ENCODE measurements around the gene ATXN7L1. TPM values are rescaled to one million over a fixed set of nuclear protein-coding genes. Genes with fewer than 3 reads are reported as not detected.

ATXN7L1 gene
- total and polyA plus RNA-seq, 2 of the 4 experiments (the other 2 are of a cell fraction), result 3.5 to 4.3 TPM

DNA sequence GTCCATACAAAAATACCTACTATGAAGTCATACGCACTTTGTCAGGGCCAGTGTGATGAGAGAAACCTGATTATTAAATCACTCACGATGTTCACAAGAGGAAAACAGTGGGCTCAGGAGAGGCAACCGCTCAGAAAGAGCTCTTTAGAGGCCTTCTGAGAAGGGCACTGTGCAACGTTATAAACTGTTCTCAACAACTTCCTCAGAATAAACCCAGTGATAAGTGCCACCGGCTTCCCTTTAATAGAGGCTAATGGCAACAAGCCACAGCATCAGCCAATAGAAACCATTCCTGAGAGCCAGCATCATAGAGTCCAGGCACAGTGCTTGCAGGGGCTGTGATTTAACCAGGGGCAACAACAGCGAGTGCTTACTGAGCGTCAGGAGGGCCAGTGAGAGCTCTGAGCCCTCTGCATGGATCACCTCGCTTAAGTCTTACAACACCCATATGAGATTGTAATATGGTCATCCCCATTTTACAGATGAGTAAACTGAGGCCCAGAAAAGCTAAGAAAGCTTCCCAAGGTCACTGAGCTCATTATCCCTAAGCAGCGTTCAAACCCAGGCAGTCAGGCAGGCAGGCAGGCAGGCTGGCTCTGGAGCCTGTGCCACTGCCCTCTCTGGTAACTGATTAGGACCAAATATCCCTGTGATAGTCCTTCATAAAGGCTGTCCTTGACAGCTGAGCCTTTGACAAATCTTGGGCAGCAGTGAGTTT, 30.9 kb upstream of the ATXN7L1 start:
- DNase-seq, result no peak
- Histone ChIP-seq H3K56ac (ENCODE audit: extremely low read depth, insufficient read depth, low read length) (no peak overlapping the region), H3K9me3 (ENCODE audit: control insufficient read depth, insufficient read depth, low read length) (peaks cover 4% of the 10 kb centered on the region; the same call in 1 of the 2 replicates), H2AK5ac (ENCODE audit: low read depth, low read length) (no peak overlapping the region), H3K4me1 (ENCODE audit: control insufficient read depth, insufficient read depth, low read length) (peaks cover 2% of the 10 kb centered on the region; the same call in 1 of the 2 replicates), H2BK5ac (ENCODE audit: low read depth, low read length, poor library complexity, severe bottlenecking) (no peak overlapping the region), H4K20me1 (ENCODE audit: insufficient read depth, low read length) (no peaks in the 10 kb centered on the region; the same call in 1 of the 2 replicates), H3K36me3 (ENCODE audit: control insufficient read depth, insufficient read depth, low read length) (peaks cover 4% of the 10 kb centered on the region; the same call in 1 of the 2 replicates), H2BK15ac (ENCODE audit: low read depth, low read length) (no peak overlapping the region), H3K18ac (ENCODE audit: low read depth, low read length) (no peak overlapping the region), H3K27ac (ENCODE audit: insufficient read depth, low read length) (no peak overlapping the region), H3K9ac (ENCODE audit: low read depth, low read length) (no peak overlapping the region), H4K8ac (ENCODE audit: low read depth in 2 of 2, low read length in 2 of 2) (no peak overlapping the region), H3K9me1 (ENCODE audit: insufficient read depth, low read length) (0 out of 2 replicates have a peak, but pooled peaks cover 3% of the 10 kb centered on the region), H2BK20ac (ENCODE audit: low read depth, low read length) (no peak overlapping the region), H3K23ac (ENCODE audit: low read depth, low read length) (no peak overlapping the region), H2AK9ac (replicated peaks; ENCODE audit: low read depth, low read length, poor library complexity) (peak overlapping the region; percentile 58), H4K5ac (ENCODE audit: low read depth, low read length) (no peak overlapping the region), H3K27me3 (ENCODE audit: control insufficient read depth, insufficient read depth, low read length) (no peaks in the 10 kb centered on the region), H3K4me2 (ENCODE audit: low read depth, low read length) (no peak overlapping the region), H3K4ac (ENCODE audit: low read depth, low read length) (no peak overlapping the region), H3K4me3 (ENCODE audit: insufficient read depth, low read depth, low read length) (no peak overlapping the region), H2BK120ac (ENCODE audit: low read depth, low read length) (no peak overlapping the region), H2AFZ (replicated peaks; ENCODE audit: low read length, poor library complexity) (peak overlapping the region; percentile 27), H3K14ac (replicated peaks; ENCODE audit: low read depth, low read length) (no peak overlapping the region), H4K91ac (ENCODE audit: insufficient read depth, low read depth, low read length) (no peak overlapping the region), H3K79me1 (ENCODE audit: low read depth in 1 of 2, low read length in 2 of 2) (no peaks in the 10 kb centered on the region; a peak in 1 of 4 replicates)
- dilution Hi-C loops (cut with HindIII; ENCODE audit: low sequenced_read_pairs, unreplicated experiment) (no loop called here), intact Hi-C loops (cut with micrococcal nuclease) (no loop called here), in situ Hi-C loops (cut with MboI; ENCODE audit: low sequenced_read_pairs) (no loop called here)
- 100% methylated on average over 1 of the region's 9 CpGs; no CpG with 5 or more reads in 1 of the 2 experiments for WGBS, 2 experiments (ENCODE audit: extremely low coverage in 2 of 2, insufficient read length in 1 of 2)
- POLR2A ChIA-PET (ENCODE audit: unreplicated experiment), result no interaction called here
- BruUV-seq (replicated peaks), result no TSS peak
- CTCF ChIA-PET, result no interaction called here
- no peak for ATAC-seq (ENCODE audit: low read depth)
- TF ChIP-seq SMC3 (IDR thresholded peaks at IDR 0.05; ENCODE audit: low read depth, low read length) (no peak), RAD21 (IDR thresholded peaks at IDR 0.05; ENCODE audit: low read length) (no peak), RCOR1 (IDR thresholded peaks at IDR 0.05; ENCODE audit: insufficient replicate concordance, low read length) (no peak), BHLHE40 (IDR thresholded peaks at IDR 0.05; ENCODE audit: low read depth, low read length) (no peak), MAFK (IDR thresholded peaks at IDR 0.05; ENCODE audit: low read depth, low read length) (no peak), CEBPB (IDR thresholded peaks at IDR 0.05; ENCODE audit: low read depth, low read length) (no peak), POLR2A (IDR thresholded peaks at IDR 0.05; ENCODE audit: low read depth, low read length) (no peak), NFE2L2 (IDR thresholded peaks at IDR 0.05; ENCODE audit: low read depth, low read length) (no peak), CHD1 (IDR thresholded peaks at IDR 0.05; ENCODE audit: low read depth, low read length) (no peak), MAZ (IDR thresholded peaks at IDR 0.05; ENCODE audit: borderline replicate concordance, low read depth, low read length) (no peak), RFX5 (IDR thresholded peaks at IDR 0.05; ENCODE audit: low read depth, low read length) (no peak), FOS (IDR thresholded peaks at IDR 0.05; ENCODE audit: low read depth, low read length) (no peak), MXI1 (IDR thresholded peaks at IDR 0.05; ENCODE audit: borderline replicate concordance, low read depth, low read length) (no peak)
- TF ChIP-seq, protein P1, sequence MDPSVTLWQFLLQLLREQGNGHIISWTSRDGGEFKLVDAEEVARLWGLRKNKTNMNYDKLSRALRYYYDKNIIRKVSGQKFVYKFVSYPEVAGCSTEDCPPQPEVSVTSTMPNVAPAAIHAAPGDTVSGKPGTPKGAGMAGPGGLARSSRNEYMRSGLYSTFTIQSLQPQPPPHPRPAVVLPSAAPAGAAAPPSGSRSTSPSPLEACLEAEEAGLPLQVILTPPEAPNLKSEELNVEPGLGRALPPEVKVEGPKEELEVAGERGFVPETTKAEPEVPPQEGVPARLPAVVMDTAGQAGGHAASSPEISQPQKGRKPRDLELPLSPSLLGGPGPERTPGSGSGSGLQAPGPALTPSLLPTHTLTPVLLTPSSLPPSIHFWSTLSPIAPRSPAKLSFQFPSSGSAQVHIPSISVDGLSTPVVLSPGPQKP (IDR thresholded peaks at IDR 0.05; ENCODE audit: borderline replicate concordance, low read depth, low read length), result no peak
- TF ChIP-seq, protein P2, sequence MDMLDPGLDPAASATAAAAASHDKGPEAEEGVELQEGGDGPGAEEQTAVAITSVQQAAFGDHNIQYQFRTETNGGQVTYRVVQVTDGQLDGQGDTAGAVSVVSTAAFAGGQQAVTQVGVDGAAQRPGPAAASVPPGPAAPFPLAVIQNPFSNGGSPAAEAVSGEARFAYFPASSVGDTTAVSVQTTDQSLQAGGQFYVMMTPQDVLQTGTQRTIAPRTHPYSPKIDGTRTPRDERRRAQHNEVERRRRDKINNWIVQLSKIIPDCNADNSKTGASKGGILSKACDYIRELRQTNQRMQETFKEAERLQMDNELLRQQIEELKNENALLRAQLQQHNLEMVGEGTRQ (IDR thresholded peaks at IDR 0.05; ENCODE audit: low read depth, low read length), result no peak
- TF ChIP-seq, protein P3, sequence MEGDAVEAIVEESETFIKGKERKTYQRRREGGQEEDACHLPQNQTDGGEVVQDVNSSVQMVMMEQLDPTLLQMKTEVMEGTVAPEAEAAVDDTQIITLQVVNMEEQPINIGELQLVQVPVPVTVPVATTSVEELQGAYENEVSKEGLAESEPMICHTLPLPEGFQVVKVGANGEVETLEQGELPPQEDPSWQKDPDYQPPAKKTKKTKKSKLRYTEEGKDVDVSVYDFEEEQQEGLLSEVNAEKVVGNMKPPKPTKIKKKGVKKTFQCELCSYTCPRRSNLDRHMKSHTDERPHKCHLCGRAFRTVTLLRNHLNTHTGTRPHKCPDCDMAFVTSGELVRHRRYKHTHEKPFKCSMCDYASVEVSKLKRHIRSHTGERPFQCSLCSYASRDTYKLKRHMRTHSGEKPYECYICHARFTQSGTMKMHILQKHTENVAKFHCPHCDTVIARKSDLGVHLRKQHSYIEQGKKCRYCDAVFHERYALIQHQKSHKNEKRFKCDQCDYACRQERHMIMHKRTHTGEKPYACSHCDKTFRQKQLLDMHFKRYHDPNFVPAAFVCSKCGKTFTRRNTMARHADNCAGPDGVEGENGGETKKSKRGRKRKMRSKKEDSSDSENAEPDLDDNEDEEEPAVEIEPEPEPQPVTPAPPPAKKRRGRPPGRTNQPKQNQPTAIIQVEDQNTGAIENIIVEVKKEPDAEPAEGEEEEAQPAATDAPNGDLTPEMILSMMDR (conservative IDR thresholded peaks at IDR 0.05; ENCODE audit: low read depth, low read length), result no peak

Data from IMR-90 (cell line).